Ovary (tissue), 9 donors: ENCODE results near the gene CDK18. TPM values are rescaled to one million over a fixed set of nuclear protein-coding genes. Genes with fewer than 3 reads are reported as not detected.
A peak's percentile ranks its signal among the peaks of the same experiment; 100 is the strongest.

Source experiments
- DNase-seq, 5 donors: peaks; one replicate each; pipeline ENCODE4 v3.0.0-alpha.2; 2019 to 2020
- H3K27ac ChIP-seq, 2 donors: fragments of 200-600 bp; one replicate each; pipeline versions ENCODE4 v1.5.1 to v1.8.0; 2019 to 2022
- H3K27me3 ChIP-seq: fragments of 200-600 bp; one replicate; pipeline ENCODE4 v1.8.0; 2022
- H3K36me3 ChIP-seq: fragments of 200-600 bp; sonication (generic); one replicate; pipeline ENCODE4 v1.5.1; 2019
- H3K4me1 ChIP-seq: one replicate; pipeline ENCODE4 v1.8.1; 2013; ENCODE audit warnings: mild to moderate bottlenecking, moderate library complexity; ENCODE audit not compliant: insufficient read depth
- H3K4me3 ChIP-seq: fragments of 200-600 bp; sonication (generic); one replicate; pipeline ENCODE4 v1.5.1; 2017
- H3K9me3 ChIP-seq, 2 donors: fragments of 200-600 bp in 1 of 2; sonication (generic) in 1 of 2; one replicate each; pipeline versions ENCODE4 v1.5.1 to v1.8.1; 2013 to 2019; ENCODE audit warnings: mild to moderate bottlenecking in 1 of 2, moderate library complexity in 1 of 2
- EP300 ChIP-seq: sonication (generic); formaldehyde crosslinking; IDR thresholded peaks from one replicate; pipeline ENCODE4 v1.6.1; 2017; ENCODE audit warnings: antibody characterized with exemption
- POLR2A ChIP-seq: fragments of 450-650 bp; IDR thresholded peaks from one replicate; pipeline ENCODE4 v1.6.1; 2017; ENCODE audit warnings: antibody characterized with exemption, mild to moderate bottlenecking, moderate library complexity
- WGBS, 3 donors: extraction: QIAGEN DNeasy Blood & Tissue Kit in 1 of 3; methylation state at CpG; one replicate each; pipeline versions ENCODE4 v1.1.5 to v1.1.7; 2013 to 2017; 5-methylcytosine and 5-hydroxymethylcytosine counted together
- intact Hi-C, 4 donors: fragments of 100-400 bp; cut with DNase I; formaldehyde crosslinking; loops; one replicate each; pipeline versions ENCODE4 v1.11.0 to v1.15.1; 2022 to 2023
- polyA plus RNA-seq, 2 donors: library from polyadenylated mRNA; stranded (reverse); fragments of 200-250 nt in 1 of 2; fragments of 350-450 nt in 1 of 2; fragmentation: Illumina TruSeq in 1 of 2; extraction: RNeasy Lipid Tissue Mini Kit (QIAGEN cat#74804) in 1 of 2; gene quantifications; one replicate each; pipeline ENCODE4 v1.2.3, GENCODE V29; 2013 to 2014
- total RNA-seq, 7 donors: library from RNA; depleted of rRNA in 2 of 7; stranded (reverse); fragments of >200 nt in 2 of 7; fragmentation: NEBNext Ultra II Directional in 3 of 7; extraction: Animal tissue kit (Norgen Biotek cat#: 25700) in 3 of 7; gene quantifications; one replicate each; pipeline versions ENCODE4 v1.1.0 to v1.2.4, GENCODE V29; 2016 to 2023
- TF ChIP-seq, protein P1 (sequence below), 3 donors: fragments of 450-650 bp in 2 of 3; fragments of 200-600 bp in 1 of 3; IDR thresholded peaks; one replicate each; pipeline versions ENCODE4 v1.5.1 to v1.8.0; 2016 to 2022; ENCODE audit warnings: antibody characterized with exemption in 3 of 3, mild to moderate bottlenecking in 1 of 3
- donor health status: DM: no; HTN: no; CAD: no; lungs with moderate emphysema.
- donor health status: DM: no; HTN: no; CAD: no.
- donor health status: Bipolar disorder and iron deficiency.
- donor health status: DM: yes; HTN: yes; CAD: no.
- donor health status: DM: no; HTN: no; CAD: no.
- donor health status: DM: yes; HTN: yes; CAD: no.

CDK18 gene
- total and polyA plus RNA-seq, 9 donors, result 6.3 to 31.5 (median 18.8) TPM

DNA sequence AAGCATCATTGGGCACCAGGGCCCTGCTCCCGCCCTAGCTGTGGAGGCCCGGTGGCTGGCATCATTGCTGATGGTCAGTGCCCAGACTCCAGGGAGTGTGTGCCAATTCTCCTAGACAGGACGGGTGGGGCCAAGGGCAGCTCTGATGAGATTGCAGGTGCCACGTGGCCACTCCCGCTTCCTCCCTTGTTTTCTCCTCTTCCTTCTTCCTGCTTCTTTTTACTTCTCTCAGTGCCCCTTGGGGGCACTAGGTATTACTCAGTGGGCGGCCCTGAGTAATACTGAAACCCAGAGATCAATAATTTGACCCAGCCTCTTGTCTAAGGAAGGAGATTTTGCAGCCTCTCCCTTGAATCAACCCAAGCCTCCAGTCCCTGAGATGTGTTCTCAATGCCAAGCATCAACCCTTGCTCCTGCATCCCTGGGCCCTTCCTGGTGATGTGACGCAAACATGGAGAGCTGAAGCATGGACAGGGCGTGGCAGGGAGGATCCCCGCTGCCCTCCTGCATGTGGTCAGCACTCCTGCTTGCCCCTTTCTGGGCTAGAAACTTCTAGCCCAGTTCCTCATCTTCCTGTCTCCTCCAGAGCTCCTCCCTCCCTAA lies 32.4 kb downstream of the CDK18 start:
- WGBS, 3 donors, result 60 to 68% (median 60%) methylated on average over 9 of the region's 9 CpGs
- DNase-seq, result peak in 1 of 5 donors; percentile 15
- Histone ChIP-seq H3K36me3 (no peaks in the 10 kb centered on the region), H3K27me3 (no peaks in the 10 kb centered on the region), H3K4me3 (no peak overlapping the region), H3K9me3 (no peaks in the 10 kb centered on the region), H3K27ac (no peak overlapping the region), H3K4me1 (no peaks in the 10 kb centered on the region)
- TF ChIP-seq, protein P1, sequence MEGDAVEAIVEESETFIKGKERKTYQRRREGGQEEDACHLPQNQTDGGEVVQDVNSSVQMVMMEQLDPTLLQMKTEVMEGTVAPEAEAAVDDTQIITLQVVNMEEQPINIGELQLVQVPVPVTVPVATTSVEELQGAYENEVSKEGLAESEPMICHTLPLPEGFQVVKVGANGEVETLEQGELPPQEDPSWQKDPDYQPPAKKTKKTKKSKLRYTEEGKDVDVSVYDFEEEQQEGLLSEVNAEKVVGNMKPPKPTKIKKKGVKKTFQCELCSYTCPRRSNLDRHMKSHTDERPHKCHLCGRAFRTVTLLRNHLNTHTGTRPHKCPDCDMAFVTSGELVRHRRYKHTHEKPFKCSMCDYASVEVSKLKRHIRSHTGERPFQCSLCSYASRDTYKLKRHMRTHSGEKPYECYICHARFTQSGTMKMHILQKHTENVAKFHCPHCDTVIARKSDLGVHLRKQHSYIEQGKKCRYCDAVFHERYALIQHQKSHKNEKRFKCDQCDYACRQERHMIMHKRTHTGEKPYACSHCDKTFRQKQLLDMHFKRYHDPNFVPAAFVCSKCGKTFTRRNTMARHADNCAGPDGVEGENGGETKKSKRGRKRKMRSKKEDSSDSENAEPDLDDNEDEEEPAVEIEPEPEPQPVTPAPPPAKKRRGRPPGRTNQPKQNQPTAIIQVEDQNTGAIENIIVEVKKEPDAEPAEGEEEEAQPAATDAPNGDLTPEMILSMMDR (IDR thresholded peaks at IDR 0.05), result no peak
- TF ChIP-seq EP300 (no peak), POLR2A (no peak)
- intact Hi-C loops, result loop anchor here in 1 of 4 donors (10.0 kb wide), 1 partner anchor 48 kb away; no protein-coding TSS in a partner anchor

DNA sequence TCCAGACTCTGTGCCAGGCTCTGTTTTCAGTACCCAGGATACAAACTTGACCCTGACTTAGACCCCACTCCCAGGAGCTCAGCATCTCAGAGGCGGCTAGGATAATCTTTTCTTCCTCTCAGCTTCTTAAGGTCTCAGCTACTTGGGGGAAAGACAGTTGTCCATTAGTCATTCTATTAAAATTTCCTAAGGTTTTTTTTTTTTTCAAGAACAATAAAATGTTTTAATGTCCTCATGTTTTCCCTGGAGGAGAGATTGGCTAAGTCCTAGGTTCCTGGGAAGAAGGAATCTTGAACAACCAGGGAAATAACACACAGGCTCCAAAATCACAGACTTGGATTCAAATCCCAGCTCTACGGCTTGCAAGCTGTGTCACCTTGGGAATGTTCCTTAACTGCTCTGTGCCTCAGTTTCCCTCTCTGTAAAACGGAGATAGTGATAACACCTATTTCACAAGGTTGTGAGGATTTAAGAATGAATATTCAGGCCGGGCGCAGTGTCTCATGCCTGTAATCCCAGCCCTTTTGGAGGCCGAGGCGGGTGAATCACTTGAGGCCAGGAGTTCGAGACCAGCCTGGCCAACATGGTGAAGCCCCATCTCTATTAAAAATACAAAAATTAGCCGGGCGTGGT lies 33.0 kb downstream of the CDK18 start:
- H3K36me3 ChIP-seq, result no peaks in the 10 kb centered on the region
- TF ChIP-seq, protein P1 (IDR thresholded peaks at IDR 0.05), result no peak
- TF ChIP-seq EP300, result no peak
- no peak for TF ChIP-seq POLR2A
- WGBS, 3 donors, result 79 to 82% (median 80%) methylated on average over 10 of the region's 10 CpGs
- H3K4me3 ChIP-seq, result no peak overlapping the region
- no peaks in the 10 kb centered on the region for H3K27me3 ChIP-seq
- intact Hi-C loops, result loop anchor here in 1 of 4 donors (10.0 kb wide), 1 partner anchor 47 kb away; no protein-coding TSS in a partner anchor
- no peaks in the 10 kb centered on the region for H3K9me3 ChIP-seq
- H3K4me1 ChIP-seq, result no peaks in the 10 kb centered on the region
- H3K27ac ChIP-seq, result no peak overlapping the region
- DNase-seq, result no peak

DNA sequence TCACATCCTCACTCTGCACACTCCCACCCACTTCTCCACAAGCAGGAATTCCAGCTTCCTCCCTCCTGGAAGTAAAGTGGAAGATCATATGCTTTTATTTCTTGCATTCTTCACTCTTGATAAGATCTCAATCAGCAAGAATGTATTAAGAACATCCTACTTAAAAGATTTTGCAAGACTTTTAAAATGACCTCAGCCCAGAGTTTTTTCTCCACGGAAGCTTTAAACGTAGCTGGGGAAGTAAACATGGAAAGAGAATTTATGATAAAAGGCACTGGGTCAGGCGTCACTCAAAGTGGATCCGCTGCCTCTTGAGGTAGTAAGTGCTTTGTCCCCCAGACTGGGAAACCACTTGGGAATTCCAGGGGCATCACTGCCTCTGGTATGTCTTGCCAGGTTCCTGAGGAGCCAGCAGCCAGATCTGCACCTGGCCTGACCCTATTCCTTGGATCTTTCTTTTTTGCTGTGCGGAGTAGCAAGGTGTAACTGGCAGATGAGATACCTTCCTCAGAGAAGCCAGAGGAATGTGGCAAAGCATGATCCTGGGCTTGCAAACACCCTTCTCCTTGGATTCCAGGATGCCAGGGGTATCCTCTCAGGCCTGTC lies 33.9 kb downstream of the CDK18 start:
- no peaks in the 10 kb centered on the region for H3K9me3 ChIP-seq
- no peak for DNase-seq
- intact Hi-C loops, result loop anchor here in 1 of 4 donors (10.0 kb wide), 1 partner anchor 46 kb away; no protein-coding TSS in a partner anchor
- no peak overlapping the region for H3K4me3 ChIP-seq
- H3K36me3 ChIP-seq, result no peaks in the 10 kb centered on the region
- no peaks in the 10 kb centered on the region for H3K27me3 ChIP-seq
- TF ChIP-seq, protein P1 (IDR thresholded peaks at IDR 0.05), result no peak
- no peak for TF ChIP-seq EP300
- no peak for TF ChIP-seq POLR2A
- H3K4me1 ChIP-seq, result no peaks in the 10 kb centered on the region
- H3K27ac ChIP-seq, result no peak overlapping the region
- 38 to 56% (median 47%) methylated on average over 5 of the region's 5 CpGs for WGBS, 3 donors

DNA sequence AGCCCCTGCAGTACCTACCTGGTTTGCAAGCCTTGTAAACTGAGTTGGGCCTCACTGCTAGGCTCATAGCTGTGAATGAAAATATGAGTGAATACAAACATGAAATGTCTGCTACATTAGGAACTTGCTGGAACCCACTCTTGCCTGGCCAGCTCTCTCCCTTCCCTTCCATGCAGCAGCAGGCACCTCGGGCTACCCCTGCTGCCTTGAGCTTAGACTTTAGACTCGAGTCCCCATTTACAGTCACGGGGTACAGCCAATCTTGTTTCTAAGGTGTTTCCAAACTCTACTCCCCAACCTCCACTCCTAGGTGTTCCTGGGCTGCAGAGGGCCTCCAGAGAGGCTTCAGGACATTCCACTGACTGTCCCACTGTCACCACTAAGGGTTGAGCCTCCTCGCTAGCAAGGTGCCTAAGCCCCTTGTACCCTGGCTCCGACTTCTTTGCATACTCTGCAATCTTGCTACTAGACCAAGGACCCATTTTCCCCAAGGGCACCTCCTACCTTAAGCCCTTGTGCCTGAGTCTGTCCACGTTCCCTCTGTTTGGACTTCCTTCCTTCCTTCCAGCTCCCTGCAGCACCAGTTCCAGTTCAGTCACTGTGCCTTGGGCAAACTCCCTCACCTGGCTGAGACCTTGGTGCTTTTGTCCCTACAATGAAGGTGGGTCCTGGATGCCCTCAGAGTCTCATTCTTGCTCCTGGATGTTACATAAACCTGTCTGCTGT lies 36.9 kb downstream of the CDK18 start:
- Histone ChIP-seq H3K27ac (no peak overlapping the region), H3K9me3 (no peaks in the 10 kb centered on the region), H3K4me1 (no peaks in the 10 kb centered on the region), H3K4me3 (no peak overlapping the region), H3K36me3 (no peaks in the 10 kb centered on the region), H3K27me3 (no peaks in the 10 kb centered on the region)
- WGBS, 3 donors, result 66 to 73% (median 72%) methylated on average over 6 of the region's 6 CpGs
- intact Hi-C loops, result no loop called here
- no peak for DNase-seq
- TF ChIP-seq, protein P1 (IDR thresholded peaks at IDR 0.05), result no peak
- TF ChIP-seq POLR2A, result no peak
- no peak for TF ChIP-seq EP300
